ENCODE data around the gene FAM168B. TPM values are rescaled to one million over a fixed set of nuclear protein-coding genes. Genes with fewer than 3 reads are reported as not detected.

FAM168B gene
- total and polyA plus RNA-seq, 2 of the 13 experiments (the other 11 are each of a cell fraction or from before 2014, with no cell fraction given), result 64.5 to 113 TPM

DNA sequence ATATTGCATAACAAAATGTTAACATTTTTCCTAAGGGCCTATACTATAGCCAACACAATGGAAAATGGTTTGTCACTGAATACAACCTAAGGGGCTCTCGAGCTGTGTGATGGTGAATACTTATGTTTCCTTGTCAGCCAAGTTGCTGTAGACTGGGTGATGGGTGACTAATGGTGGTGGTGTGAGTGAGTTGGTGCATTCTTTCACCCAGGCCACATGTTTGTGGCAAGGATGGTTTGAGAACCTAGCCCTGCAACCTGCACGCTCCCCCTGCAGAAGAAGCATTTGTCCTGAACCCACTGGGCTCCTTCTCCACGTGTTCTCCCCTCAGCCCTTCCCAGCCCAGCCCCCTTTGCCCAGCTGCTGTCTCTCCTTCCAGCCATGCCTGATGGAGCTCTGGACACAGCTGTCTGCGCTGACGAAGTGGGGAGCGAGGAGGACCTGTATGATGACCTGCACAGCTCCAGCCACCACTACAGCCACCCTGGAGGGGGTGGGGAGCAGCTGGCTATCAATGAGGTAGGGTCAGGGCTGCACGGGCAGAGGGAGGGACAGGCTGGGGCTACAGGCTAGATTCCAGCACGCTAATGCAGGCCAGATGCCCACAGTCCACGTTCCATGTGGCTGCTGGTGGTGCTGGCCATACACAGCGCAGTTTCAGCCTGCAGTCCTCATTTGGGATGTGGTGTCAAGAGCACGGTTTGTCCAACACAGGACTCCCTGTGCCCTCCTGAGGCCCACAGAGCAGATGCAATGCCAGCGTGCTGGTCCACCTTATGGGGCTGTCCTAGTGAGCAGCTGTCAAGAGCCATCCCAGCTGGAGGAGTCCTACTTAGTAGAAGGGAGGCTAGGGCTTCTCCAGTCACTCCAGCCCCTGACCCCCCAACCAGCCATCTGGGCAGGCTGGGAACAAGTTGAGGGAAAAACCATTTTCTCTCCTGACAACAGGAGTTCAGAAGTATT is 65.4 kb downstream of the FAM168B start:
- Histone ChIP-seq H4K20me1 (ENCODE audit: insufficient read depth, low read length) (no peaks in the 10 kb centered on the region), H3K27ac (ENCODE audit: extremely low read length, insufficient read depth, low read length) (no peak overlapping the region), H2AFZ (ENCODE audit: low read length) (no peak overlapping the region), H3K9me3 (ENCODE audit: low read length) (no peaks in the 10 kb centered on the region), H3K4me3 (replicated peaks in 1 of 3; ENCODE audit: insufficient read depth in 1 of 3, low read depth in 2 of 3, low read length in 3 of 3) (no peak overlapping the region), H3K79me2 (ENCODE audit: insufficient read depth, low read length) (no peaks in the 10 kb centered on the region), H3K4me2 (ENCODE audit: low read depth, low read length) (no peak overlapping the region), H3K27me3 (ENCODE audit: control insufficient read depth in 1 of 2, insufficient read depth in 2 of 2, low read length in 2 of 2) (peaks cover 4 to 36% of the 10 kb centered on the region in 2 experiments; a peak in 3 of 5 replicates), H3K4me1 (ENCODE audit: insufficient read depth, low read length) (no peaks in the 10 kb centered on the region), H3K36me3 (replicated peaks in 1 of 2; ENCODE audit: control insufficient read depth in 1 of 2, insufficient read depth in 2 of 2, low read length in 2 of 2) (no peaks in the 10 kb centered on the region), H3K9ac (ENCODE audit: insufficient read depth, low read depth, low read length) (no peak overlapping the region)
- DNase-seq (ENCODE audit: low spot score) (no peak), FAIRE-seq (no peak), ATAC-seq (no peak)
- TF ChIP-seq HNF4G (IDR thresholded peaks at IDR 0.05; ENCODE audit: borderline replicate concordance, low read depth, low read length) (no peak), HNF4G (CRISPR knock-in tag; IDR thresholded peaks at IDR 0.05; ENCODE audit: borderline replicate concordance, low read depth) (no peak)
- WGBS (ENCODE audit: low lambda C conversion rate), result 21% methylated on average over 6 of the region's 12 CpGs
- ChIA-PET POLR2A (no interaction called here), CTCF (ENCODE audit: low intra/inter-chr PET ratio, low total read pairs) (no interaction called here)
- BruUV-seq (replicated peaks), result no TSS peak
- in situ Hi-C loops (cut with HindIII; ENCODE audit: extremely low pct_ligation_motif_present, low pct_unique_long_range_greater_than_20kb) (no loop called here), intact Hi-C loops (cut with micrococcal nuclease; ENCODE audit: unreplicated experiment) (no loop called here)

DNA sequence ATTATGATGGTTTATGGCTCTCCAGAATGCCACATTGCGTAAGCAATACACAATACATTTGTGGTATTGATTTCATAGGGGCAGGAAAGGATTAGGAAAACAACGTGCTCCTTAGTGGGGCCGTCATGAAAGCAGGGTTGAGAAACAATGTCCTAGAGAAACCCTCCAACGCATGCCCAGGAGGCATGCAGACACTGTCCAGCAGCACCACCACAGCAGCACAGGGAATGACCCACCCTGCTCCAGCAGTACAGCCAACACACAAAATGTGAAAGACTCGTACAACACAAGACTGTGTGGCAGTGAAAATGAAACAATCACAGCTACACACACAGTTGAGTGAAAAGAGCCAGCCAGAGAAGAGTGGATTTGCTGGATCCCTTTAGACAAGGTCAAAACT is 66.3 kb downstream of the FAM168B start:
- peaks cover 4 to 29% of the 10 kb centered on the region in 2 experiments; a peak in 3 of 5 replicates for H3K27me3 ChIP-seq (ENCODE audit: control insufficient read depth in 1 of 2, insufficient read depth in 2 of 2, low read length in 2 of 2)
- POLR2A ChIA-PET, result no interaction called here

More for the DNA sequence above, 66.3 kb downstream of the FAM168B start:
- 8% methylated on average over 5 of the region's 5 CpGs for WGBS (ENCODE audit: low lambda C conversion rate)
- no peak overlapping the region for H3K27ac ChIP-seq (ENCODE audit: extremely low read length, insufficient read depth, low read length)
- H3K9me3 ChIP-seq (ENCODE audit: low read length), result no peaks in the 10 kb centered on the region
- ATAC-seq (no peak), FAIRE-seq (no peak), DNase-seq (ENCODE audit: low spot score) (no peak)
- CTCF ChIA-PET (ENCODE audit: low intra/inter-chr PET ratio, low total read pairs), result no interaction called here
- in situ Hi-C loops (cut with HindIII; ENCODE audit: extremely low pct_ligation_motif_present, low pct_unique_long_range_greater_than_20kb), result no loop called here
- no TSS peak for BruUV-seq (replicated peaks)
- no peak overlapping the region for H2AFZ ChIP-seq (ENCODE audit: low read length)
- no peaks in the 10 kb centered on the region for H3K36me3 ChIP-seq (replicated peaks in 1 of 2; ENCODE audit: control insufficient read depth in 1 of 2, insufficient read depth in 2 of 2, low read length in 2 of 2)
- no peak overlapping the region for H3K4me3 ChIP-seq (replicated peaks in 1 of 3; ENCODE audit: insufficient read depth in 1 of 3, low read depth in 2 of 3, low read length in 3 of 3)
- no peak overlapping the region for H3K9ac ChIP-seq (ENCODE audit: insufficient read depth, low read depth, low read length)
- H4K20me1 ChIP-seq (ENCODE audit: insufficient read depth, low read length), result no peaks in the 10 kb centered on the region
- no peaks in the 10 kb centered on the region for H3K79me2 ChIP-seq (ENCODE audit: insufficient read depth, low read length)
- no peak for TF ChIP-seq YY1 (IDR thresholded peaks at IDR 0.05; ENCODE audit: insufficient read depth, insufficient replicate concordance, low read depth, low read length)
- TF ChIP-seq CEBPB (IDR thresholded peaks at IDR 0.05; ENCODE audit: borderline replicate concordance, low read depth, low read length), result peak; percentile 39; the same call in 1 of the 2 replicates
- H3K4me2 ChIP-seq (ENCODE audit: low read depth, low read length), result no peak overlapping the region
- H3K4me1 ChIP-seq (ENCODE audit: insufficient read depth, low read length), result no peaks in the 10 kb centered on the region
- intact Hi-C loops (cut with micrococcal nuclease; ENCODE audit: unreplicated experiment), result no loop called here

Data from HepG2 (cell line).